Adipose tissue (tissue), 3 donors: ENCODE results near the gene KIRREL3. TPM values are rescaled to one million over a fixed set of nuclear protein-coding genes. Genes with fewer than 3 reads are reported as not detected.

ENCODE experiments used
- H3K27ac ChIP-seq: one replicate; pipeline ENCODE4 v1.5.1; 2013; ENCODE audit warnings: low read depth, low read length
- WGBS, 3 donors: extraction: QIAGEN DNeasy Blood & Tissue Kit; methylation state at CpG; one replicate each; pipeline ENCODE4 v1.1.7; 2013; 5-methylcytosine and 5-hydroxymethylcytosine counted together
- polyA plus RNA-seq, 3 donors: library from polyadenylated mRNA; stranded (reverse); fragments of 200-250 nt; gene quantifications; one replicate each; pipeline ENCODE4 v1.2.3, GENCODE V29; 2013
- donor health status: healthy with polysubstance abuse.
- donor health status: Bipolar disorder and iron deficiency.
- donor health status: healthy.

The KIRREL3 gene
- polyA plus RNA-seq, 3 donors, result 0.04 to 0.34 (median 0.13) TPM

DNA sequence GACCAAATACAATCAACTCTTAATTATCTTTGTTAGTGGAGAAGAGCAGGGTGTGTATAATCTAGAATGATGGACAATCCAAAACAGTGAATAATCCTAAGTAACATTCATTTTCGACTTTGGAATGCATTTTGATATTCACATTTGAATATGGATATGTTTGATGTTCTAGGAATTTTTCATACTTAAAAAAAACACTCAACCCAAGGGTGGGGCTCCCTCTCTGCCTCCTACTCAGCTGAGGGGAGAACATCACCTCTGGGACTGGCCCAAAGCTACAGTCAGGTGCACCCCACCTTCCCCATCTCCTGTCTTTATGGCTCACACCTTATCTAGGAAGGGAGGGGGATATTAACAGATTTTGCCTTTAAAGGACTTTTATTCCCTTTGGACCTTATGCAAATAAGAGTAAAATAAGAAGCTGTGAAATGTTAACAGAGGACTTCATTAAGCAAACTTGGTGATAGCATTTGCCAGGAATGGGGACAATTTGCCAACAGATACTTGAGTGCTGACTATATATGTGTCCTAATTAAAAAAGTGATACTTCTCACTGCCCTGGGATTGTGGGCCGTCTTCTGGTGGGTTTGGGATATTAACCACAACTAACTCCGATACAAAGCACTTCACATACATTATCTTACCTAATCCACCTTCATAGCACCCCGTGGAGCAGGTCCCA is 458.1 kb downstream of the KIRREL3 start:
- WGBS, 3 donors, result 72 to 86% (median 72%) methylated on average over 4 of the region's 4 CpGs
- H3K27ac ChIP-seq, result no peak overlapping the region

DNA sequence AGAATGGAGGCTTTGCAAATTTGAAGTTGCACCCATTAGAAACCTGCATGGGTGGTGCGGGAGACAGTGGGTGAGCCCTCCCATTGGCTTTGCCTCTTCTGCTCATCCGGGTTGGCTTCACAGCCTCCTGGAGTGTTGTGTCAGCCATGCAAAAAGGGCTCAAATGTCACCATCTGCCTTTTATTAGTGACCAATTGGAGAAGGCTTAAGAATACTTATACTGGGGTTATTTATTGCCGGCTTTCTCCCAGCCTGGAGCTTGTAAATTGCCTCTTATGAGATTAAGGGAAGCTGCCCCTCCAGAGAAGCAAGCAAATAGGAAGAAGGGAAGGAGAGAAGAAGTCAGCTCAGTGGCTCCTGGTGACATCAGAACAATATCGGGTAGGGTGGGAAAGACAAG is 462.5 kb downstream of the KIRREL3 start:
- WGBS, 3 donors, result 49 to 79% (median 52%) methylated on average over 4 of the region's 4 CpGs
- no peak overlapping the region for H3K27ac ChIP-seq

DNA sequence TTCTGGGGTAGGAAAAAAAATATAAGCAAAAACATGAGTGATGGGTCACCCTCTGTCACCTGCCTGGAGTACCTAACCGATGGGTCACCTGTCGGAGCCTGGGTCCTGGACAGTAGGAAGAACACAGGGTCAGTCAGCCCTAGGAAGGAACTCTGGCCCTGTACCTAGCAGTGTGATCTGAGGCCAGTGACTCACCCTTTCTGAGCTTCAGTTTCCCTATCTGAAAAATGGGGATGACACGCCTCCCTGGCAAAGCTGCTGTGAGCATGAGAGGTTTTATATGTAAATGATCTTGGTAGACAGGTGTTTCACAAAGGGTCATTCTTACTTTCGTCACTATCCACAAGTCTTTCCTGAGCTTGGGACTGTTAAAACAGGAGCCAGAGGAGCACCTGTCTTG is 463.1 kb downstream of the KIRREL3 start:
- 70 to 90% (median 89%) methylated on average over 4 of the region's 4 CpGs for WGBS, 3 donors
- H3K27ac ChIP-seq, result no peak overlapping the region

DNA sequence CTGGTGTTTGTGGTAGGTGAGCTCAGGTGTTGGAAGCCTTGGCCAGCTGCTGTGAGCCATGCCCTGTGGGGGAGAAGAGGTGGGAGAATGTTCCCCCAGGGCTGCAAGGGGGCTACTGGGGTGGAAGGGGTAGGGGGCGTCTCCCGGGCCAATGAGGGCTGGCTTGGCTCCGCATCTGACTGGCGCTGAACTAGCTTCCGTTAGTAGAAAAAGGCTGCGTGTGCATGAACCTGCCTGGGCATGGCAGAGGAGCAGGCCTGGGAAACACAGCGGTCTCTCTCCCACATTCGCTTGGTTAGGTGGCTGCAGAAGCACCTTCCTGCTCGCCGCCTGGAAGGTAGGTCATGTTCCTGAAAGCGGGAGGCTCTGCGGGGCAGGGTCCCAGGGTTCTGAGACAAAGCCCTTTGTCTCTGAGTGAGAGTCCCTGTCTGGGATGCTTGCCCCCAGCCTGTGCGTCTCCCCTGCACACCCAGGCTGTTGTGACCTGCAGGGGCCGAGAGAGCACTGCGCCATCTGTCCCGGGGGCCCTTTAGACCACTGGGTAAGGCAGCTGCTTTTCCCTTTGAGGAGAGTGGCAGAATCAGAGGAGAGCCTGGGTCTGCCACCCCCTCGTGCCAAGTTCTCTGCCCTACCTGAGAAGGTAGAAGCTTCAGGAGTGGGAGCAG is 466.3 kb downstream of the KIRREL3 start:
- no peak overlapping the region for H3K27ac ChIP-seq
- 65 to 90% (median 82%) methylated on average over 16 to 17 of the region's 17 CpGs for WGBS, 3 donors

DNA sequence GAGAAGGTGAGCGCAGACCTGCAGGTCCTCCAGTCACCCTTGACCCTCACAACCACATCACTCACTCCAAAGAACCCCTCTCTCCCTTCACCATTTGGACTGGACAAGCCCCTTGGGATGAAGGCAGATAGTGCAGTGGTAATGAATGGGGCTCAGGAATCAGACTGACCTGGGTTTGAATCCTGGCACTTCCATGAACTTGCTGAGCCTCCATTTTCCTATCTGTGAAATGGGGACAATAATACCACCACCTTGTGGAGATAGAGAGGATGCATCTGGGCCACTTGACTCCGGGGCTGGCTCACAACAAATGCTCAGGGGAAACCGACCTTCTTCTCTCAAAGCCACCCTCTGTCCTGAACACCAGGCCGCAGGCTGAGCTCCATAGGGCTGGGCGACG is 467.0 kb downstream of the KIRREL3 start:
- WGBS, 3 donors, result 81 to 94% (median 83%) methylated on average over 6 of the region's 6 CpGs
- H3K27ac ChIP-seq, result no peak overlapping the region

DNA sequence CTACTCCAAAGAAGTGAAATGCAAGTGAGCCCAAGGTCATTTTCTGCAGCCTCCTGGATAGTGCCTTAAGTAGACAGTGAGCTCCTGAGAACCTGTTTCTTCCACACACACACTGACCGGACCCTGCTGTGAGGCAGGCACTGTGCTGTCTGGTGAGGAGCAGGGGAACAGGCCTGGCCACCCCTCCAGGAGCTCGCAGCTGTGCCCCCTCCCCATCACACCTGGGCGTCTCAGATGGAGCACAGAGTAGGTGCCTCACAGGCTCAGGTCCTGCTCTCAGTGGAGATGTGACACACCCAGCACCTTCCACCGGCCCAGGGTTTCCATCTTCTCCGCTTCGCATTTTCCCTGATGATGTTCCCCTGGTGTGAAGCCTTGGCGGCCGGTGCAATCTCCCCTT is 470.2 kb downstream of the KIRREL3 start:
- no peak overlapping the region for H3K27ac ChIP-seq
- WGBS, 3 donors, result 84 to 90% (median 88%) methylated on average over 8 of the region's 8 CpGs

DNA sequence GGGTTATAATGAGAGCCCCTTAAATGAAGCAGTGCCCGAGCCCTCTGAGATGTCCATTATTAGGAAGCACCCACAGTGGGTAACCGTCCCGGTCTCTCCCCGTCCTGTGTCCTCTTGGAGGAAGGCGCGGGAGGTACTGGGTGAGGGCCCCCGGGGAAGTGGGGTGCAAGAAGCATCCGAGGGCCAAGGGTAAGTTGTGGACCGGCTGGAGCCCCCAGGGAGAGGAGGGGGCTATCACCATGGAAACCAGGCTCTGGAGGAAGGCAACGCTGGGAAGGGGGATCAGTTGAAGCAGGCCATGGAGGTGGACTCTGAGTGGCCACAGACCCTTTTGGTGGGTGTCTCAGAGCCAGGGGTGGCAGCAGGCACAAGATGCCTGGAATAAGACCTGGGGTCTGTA is 471.5 kb downstream of the KIRREL3 start:
- 68 to 73% (median 71%) methylated on average over 10 of the region's 10 CpGs for WGBS, 3 donors
- no peak overlapping the region for H3K27ac ChIP-seq

DNA sequence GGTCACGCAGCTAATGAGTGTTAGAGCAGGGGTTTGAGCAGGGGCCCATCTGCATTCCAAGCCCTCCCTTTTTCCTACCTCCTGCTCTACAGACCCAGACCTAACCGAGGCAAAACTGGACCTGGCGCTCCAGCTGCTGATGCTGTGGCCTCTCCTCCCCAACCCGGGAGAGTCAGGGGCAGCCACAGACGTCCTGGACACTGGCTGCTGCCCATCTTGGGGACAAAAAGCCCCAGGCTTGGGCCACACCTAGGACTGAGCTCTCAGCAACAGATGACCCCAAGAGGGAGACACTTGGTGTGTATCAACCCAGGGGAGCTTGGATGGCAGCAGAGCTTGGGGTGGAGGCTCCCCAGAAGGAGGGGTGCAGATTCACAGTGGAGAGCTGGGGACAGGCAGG is 472.5 kb downstream of the KIRREL3 start:
- WGBS, 3 donors, result 42 to 68% (median 61%) methylated on average over 5 of the region's 5 CpGs
- no peak overlapping the region for H3K27ac ChIP-seq

DNA sequence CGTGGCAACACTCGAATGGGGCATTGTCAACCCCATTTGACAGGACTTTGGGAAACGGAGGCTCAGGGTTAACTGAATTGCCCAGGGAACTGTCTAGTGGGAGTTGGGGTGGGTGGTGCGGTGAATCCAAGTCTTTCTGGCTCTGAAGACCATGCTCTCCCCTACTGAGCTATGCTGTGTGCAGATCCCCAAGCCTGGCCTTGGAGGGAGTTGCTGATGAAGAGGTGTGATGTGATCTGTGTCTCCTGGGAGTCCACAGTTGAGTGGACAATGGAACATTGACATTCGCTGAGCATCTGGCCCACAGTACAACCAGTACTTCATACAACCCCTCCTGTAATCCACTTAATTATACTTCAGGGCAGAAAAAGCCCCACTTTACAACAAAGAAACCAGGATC is 472.9 kb downstream of the KIRREL3 start:
- 65 to 88% (median 82%) methylated on average over 5 of the region's 5 CpGs for WGBS, 3 donors
- no peak overlapping the region for H3K27ac ChIP-seq

DNA sequence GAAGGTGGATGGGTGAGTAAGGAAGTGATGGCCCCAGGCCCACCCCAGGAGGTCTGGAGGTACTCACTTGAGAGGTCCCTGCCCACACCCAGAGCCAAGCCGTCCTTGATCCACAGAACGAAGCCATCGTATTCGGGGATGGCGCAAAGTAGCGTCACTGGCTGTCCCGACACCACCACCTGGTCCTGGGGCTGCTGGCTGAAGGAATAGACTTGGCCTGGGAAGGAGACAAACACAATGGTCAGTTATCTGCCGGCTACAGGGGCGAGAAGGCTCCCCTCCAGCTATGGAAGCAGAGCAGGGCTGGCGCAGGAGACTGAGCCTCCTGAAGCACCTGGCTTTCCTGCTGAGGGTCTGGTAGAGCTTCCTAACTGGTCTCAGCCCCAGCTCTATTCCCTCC is 474.1 kb downstream of the KIRREL3 start:
- WGBS, 3 donors, result 77 to 90% (median 90%) methylated on average over 9 to 10 of the region's 10 CpGs
- no peak overlapping the region for H3K27ac ChIP-seq

DNA sequence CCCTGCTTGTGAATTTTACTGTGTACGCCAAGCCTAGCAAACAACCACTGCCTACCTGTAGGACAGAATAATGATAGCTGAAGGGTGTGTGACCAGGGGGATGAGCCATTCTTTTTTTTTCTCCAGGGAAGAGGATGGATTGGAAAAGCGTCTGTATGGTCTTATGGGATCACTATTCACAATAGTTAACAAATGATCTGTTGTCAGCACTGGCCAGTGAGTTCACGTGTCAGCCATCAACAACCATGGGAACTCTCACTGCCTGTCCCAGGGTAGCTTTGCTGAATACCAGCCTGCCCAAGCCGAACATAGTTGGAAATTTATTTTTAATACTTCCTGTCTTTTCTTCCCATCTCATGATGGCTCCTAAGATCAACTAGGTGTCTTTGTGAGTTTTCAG is 474.9 kb downstream of the KIRREL3 start:
- WGBS, 3 donors, result 59 to 76% (median 73%) methylated on average over 4 of the region's 4 CpGs
- no peak overlapping the region for H3K27ac ChIP-seq

DNA sequence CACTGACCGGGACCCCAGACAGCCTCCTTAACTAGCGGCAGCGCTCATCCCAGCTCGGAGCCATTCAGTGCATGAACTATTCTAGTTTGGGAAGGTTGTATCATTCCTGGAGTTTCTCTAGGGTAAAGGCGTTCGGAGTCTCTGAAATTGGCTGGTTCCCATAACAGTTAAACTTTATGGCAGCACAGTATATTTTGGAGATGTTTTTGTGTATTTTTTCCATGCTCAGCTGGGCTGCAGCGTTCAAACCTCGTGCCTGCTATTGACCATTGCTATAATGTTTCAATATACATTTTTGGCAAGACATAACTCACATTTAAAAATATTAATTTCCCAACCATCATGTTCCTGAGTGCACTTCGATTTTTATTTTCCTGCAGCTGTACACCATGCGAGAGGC is 475.4 kb downstream of the KIRREL3 start:
- WGBS, 3 donors, result 74 to 79% (median 78%) methylated on average over 10 of the region's 10 CpGs
- H3K27ac ChIP-seq, result no peak overlapping the region

DNA sequence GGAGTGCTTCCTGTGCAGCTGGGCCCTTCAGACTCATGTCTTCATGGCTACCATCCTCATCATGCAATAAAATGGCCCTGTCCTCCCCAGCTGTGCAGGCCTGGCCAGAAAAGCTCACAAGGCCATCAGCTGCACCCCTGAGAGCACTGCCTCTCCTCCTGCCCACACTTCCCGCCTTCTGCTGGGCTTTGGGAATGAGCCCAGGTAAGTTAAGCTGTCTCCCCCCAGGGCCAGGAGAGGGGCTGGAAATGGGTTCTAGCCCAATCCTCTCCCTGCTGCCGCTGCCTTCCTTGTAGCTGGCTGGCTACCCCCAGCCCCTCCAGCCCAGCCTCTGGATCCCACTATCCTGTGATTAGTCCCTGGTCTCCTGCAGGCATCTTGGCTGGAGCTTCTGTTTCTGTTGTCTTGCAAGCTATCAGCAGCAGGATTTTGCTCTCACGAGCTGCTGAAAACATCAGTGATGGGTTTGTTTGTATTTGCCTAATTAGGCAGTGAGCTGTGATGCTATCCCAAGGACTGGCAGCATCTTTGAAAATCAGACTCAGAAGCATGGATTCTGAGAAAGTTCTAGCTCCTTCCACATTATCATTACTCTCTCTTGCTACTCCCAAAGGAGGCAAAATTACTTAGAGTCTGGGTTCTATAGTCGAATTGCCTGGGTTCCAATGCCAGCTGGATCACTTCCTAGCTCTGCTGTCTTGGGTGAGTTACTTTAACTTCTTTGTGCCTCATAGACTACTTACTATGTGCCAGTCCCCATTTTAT is 476.9 kb downstream of the KIRREL3 start:
- 50 to 68% (median 66%) methylated on average over 4 of the region's 4 CpGs for WGBS, 3 donors
- no peak overlapping the region for H3K27ac ChIP-seq

DNA sequence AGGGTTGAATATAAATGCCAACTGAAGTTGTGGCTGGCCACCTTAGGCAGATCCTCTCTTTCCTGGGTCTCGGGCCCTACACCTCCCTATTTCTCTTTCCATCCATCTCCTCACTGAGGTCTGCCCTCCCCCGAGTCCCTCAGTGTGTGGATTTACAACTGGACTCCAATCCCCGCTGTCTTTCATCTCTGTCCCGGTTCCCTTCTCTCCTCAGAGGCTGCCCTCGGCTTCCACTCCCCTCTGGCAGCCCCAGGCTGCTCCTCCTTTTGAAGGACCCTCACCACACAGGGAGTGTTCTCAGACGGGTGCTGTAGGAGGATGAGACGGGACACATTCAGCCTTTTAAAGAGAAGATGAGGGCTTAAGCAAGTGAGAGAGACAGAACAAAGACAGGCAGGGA is 478.0 kb downstream of the KIRREL3 start:
- 56 to 86% (median 79%) methylated on average over 7 of the region's 7 CpGs for WGBS, 3 donors
- H3K27ac ChIP-seq, result no peak overlapping the region

DNA sequence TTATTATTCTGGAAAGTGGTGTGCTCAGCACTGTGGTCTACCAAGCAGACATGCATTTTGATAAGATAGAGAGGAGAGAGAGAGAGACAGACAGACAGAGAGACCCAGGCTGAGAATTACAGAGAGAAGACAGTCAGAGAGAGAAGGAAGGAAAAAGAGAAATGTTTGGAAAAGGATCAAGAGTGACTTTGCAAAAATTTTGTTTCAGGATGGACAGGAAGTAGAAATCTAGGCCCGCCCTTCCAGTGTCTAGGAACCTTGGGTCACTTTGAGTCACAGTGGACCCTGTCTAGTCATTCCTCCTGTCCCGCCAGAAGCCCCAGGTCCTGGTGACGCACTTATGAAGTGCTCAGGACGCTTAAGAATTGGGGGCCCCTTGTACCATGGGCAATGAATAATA is 478.4 kb downstream of the KIRREL3 start:
- WGBS, 3 donors, result 82 to 89% (median 88%) methylated on average over 4 of the region's 4 CpGs
- no peak overlapping the region for H3K27ac ChIP-seq

DNA sequence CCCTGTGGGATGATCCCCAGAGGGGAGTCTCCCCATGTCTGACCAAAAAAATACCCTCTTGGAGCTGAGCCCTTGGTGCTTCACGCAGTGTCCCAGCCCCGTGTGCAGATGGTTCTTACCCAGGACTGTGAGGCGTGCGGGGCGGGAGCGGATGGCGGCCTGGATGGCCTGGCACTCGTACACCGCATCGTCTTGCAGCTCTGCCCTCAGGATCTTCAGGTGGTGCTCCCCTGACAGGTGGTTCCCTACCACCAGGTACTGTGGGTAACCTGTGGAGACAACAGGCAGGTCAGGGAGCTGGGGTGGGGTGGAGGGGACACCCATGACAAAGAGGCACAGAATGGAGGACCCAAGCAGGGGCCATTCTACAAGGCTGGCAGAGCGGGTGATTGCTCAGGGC is 479.4 kb downstream of the KIRREL3 start:
- WGBS, 3 donors, result 92 to 99% (median 95%) methylated on average over 11 of the region's 11 CpGs

DNA sequence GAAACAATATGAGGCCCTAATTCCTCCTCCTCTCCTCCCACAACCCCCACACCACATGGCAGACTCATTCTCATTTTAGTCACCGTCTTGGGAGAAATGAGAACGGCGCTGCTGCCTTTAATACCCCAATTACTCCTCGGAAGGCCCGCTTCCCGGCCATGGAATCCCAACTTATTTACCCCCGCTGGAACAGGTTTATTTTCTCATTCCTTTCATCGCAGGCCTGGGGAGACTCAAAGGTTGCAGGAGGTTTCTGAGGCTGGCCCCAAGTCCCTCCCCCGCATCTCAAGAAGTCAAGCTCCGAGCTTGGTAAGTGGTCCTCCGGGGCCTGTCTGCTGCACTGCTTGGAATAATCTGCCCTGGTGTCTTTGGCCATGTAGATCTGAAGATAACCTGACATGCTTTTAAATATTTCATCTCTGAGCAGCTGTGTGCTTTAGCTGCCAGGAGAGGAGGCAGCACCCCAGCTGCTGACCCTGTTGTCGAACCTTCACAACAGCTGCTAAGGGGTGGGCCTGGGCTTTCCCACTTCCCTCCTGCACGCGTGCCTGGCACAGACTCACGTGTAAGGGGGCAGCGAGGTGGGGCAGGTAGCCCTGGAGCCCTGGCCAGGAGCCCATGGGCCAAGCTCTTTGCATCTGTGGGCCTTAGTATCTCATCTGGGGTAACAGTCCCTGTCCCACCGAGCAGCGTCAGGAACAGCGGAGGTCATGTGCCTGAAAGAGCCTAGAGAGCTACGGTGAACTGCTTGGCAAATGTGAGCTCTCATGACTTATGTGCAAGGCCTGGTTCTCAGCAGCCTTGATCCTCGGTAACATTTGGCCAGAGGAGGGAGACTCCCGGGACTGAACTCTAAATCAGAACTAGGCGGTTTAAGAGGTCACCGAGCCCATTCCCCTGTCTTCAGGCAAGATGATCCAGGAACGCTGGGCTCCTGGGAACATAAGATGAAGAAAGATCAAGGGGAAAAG is 480.5 kb downstream of the KIRREL3 start:
- H3K27ac ChIP-seq, result no peak overlapping the region
- 62 to 73% (median 70%) methylated on average over 25 of the region's 25 CpGs for WGBS, 3 donors

More for the DNA sequence above, 479.4 kb downstream of the KIRREL3 start:
- H3K27ac ChIP-seq, result no peak overlapping the region

DNA sequence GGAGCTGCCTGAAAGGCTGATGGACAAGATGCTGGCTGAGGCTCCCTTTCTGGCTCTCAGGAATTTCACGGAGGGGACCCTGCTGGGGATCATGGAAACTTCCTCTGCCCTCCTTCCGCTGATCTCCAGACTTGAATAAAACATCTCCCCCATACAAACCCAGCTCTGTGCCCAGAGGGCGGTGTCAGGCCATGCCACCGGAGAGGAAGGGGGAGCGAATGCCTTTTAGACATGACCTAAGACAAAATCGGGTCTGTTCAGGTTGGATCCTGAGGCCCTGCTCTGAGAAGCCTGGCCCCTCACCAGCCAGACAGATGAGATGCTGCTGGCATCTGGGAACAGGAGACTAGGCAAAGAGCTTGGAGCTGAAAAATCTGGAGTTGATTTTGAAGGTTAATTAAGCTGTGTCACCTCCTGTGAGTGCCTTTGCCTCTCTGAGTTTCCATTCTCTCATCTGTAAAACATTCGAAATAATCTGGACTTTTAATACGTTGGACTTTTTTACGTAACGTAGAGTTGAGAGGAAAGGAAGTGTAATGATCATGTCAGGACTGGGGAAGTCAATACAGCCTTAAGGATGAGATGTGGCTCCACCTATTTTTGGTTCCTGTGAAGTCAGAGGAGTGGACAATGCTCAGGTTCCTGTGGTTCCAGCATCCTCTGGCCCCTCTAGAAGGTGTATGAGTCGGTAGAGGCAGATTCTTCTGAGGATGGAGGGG is 481.4 kb downstream of the KIRREL3 start:
- 81 to 82% (median 82%) methylated on average over 11 of the region's 11 CpGs for WGBS, 3 donors
- no peak overlapping the region for H3K27ac ChIP-seq
